Activated CD8-positive, alpha-beta memory T cell treated with anti-CD3 and anti-CD28 coated beads, Interleukin-2, amount 50 U/mL, for 4 hours (primary cell): ENCODE results near the gene ABL1.

Experiments
- DNase-seq: peaks from one replicate; pipeline ENCODE4 v3.0.0-alpha.2; 2020

The ABL1 gene

DNA sequence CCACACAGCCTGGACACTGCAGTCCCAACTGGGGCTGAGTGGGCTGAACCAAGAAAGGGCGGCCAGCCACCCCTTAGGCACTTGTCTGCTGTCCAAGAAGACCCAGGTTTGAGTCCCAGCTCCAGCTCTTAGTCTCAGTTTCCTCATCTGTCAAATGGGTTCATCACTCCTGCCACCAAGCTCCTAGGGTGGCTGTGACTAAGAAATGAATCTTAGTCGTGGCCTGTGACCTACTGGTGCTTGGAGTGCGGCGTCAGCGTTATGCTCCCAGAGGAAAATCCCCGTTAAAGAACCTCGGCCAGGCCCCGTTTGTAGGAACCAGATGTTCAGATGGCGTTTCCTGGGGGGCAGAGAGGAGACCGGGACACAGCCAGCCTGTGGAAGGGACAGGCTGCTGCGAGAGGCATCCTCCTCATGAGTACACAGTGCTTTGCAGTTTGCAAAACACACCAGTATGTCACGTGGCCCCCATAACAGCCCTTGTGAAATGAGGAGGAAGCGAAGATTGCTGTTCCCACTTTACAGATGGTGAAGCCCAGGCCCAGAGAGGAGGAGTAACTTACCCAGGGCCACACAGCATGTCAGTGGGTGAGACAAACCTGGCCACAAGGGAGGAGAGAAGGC is 100.7 kb downstream of the ABL1 start:
- DNase-seq: no peak

DNA sequence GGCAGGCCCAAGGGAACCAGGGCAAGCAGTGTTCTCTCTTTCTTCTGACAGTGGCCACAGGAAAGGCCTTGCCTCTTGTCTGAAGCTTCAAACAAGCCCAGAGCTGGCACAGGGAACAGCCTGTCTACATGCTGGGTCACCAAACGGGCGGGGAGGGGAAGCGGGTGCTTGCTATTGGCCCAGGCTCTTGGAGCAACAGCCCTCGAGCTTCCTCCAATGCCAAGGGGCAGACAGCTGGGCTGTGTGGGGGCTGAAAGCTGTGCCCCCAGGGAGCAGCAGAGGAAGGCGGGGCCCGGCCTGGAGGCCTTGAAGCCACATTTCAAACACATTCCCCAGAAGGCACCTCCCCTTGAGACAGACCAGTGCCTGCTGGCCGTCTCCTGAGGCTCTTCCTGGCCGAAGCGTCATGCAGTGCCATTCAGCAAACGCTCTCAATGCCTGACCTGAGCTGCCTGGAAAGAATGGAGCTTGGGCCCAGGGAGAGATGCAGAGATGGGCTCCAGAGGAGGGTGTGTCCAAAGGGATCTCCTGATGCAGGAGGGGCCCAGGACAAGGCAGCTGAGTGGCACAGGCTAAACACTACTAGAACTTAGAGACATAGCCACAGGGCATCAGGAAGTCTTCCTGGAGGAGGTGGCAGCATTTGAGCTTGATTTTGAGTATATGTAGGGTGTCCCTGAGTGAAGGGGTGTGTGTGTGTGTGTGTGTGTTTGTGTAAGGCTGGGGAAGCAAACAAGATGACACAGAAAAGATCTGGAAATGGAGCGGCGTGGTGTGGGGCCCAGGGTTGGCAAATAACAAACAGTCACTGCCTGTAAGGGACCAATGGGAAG is 101.4 kb downstream of the ABL1 start:
- no peak for DNase-seq
